GM23338 (cell line): ENCODE results near the gene RAD51B. TPM values are rescaled to one million over a fixed set of nuclear protein-coding genes. Genes with fewer than 3 reads are reported as not detected.

ENCODE experiments used
- ATAC-seq: fragments of 200-7000 bp; cut with Tn5 transposase; 3 replicates; pipeline ENCODE4 v1.9.1; 2020
- DNase-seq: peaks from one replicate; pipeline ENCODE4 v3.0.0-alpha.2; 2015; ENCODE audit warnings: low spot score
- H2AFZ ChIP-seq: fragments of 200-600 bp; sonication (generic); 2 replicates; pipeline ENCODE4 v1.8.0; 2016; ENCODE audit warnings: antibody characterized with exemption, mild to moderate bottlenecking, moderate library complexity
- H3F3A ChIP-seq: fragments of 200-600 bp; sonication (generic); replicated peaks from 2 replicates; pipeline ENCODE4 v1.8.0; 2017; ENCODE audit warnings: antibody characterized with exemption, mixed run types, low read depth
- H3K27ac ChIP-seq: fragments of 200-600 bp; sonication (generic); 2 replicates; pipeline ENCODE4 v1.6.1; 2016; ENCODE audit warnings: low read depth
- H3K27me3 ChIP-seq: fragments of 200-600 bp; sonication (generic); 2 replicates; pipeline ENCODE4 v1.8.0; 2016; ENCODE audit warnings: mild to moderate bottlenecking, mixed run types, moderate library complexity; ENCODE audit not compliant: insufficient read depth
- H3K36me3 ChIP-seq: fragments of 200-600 bp; sonication (generic); 2 replicates; pipeline ENCODE4 v1.8.0; 2016; ENCODE audit warnings: mild to moderate bottlenecking; ENCODE audit not compliant: insufficient read depth
- H3K4me1 ChIP-seq: fragments of 200-600 bp; sonication (generic); 2 replicates; pipeline ENCODE4 v1.8.0; 2016; ENCODE audit warnings: mild to moderate bottlenecking, moderate library complexity; ENCODE audit not compliant: insufficient read depth
- H3K4me2 ChIP-seq: fragments of 200-600 bp; sonication (generic); 2 replicates; pipeline ENCODE4 v1.7.1; 2017; ENCODE audit warnings: mixed run types
- H3K4me3 ChIP-seq: fragments of 200-600 bp; sonication (generic); 2 replicates; pipeline ENCODE4 v1.6.1; 2016; ENCODE audit warnings: mixed run types
- H3K79me2 ChIP-seq: fragments of 200-600 bp; sonication (generic); replicated peaks from 2 replicates; pipeline ENCODE4 v1.8.0; 2017; ENCODE audit warnings: mild to moderate bottlenecking; ENCODE audit not compliant: insufficient read depth
- H3K9me2 ChIP-seq: fragments of 200-600 bp; sonication (generic); 2 replicates; pipeline ENCODE4 v1.8.0; 2017; ENCODE audit not compliant: insufficient read depth
- H4K20me1 ChIP-seq: fragments of 200-600 bp; sonication (generic); replicated peaks from 2 replicates; pipeline ENCODE4 v1.8.0; 2017; ENCODE audit warnings: mild to moderate bottlenecking; ENCODE audit not compliant: insufficient read depth
- H3K27ac Mint-ChIP-seq: 2 replicates; pipeline ENCODE4 v1.8.0; 2020; ENCODE audit warnings: inconsistent platforms, mild to moderate bottlenecking, moderate library complexity, mixed read lengths
- H3K27me3 Mint-ChIP-seq: 3 replicates; pipeline ENCODE4 v1.8.0; 2022; ENCODE audit warnings: low read depth, mild to moderate bottlenecking, moderate library complexity, mixed read lengths, inconsistent platforms; ENCODE audit not compliant: insufficient read depth, poor library complexity
- H3K36me3 Mint-ChIP-seq: 3 replicates; pipeline ENCODE4 v1.8.0; 2021; ENCODE audit warnings: low read depth, mild to moderate bottlenecking, inconsistent platforms, moderate library complexity, mixed read lengths
- H3K4me1 Mint-ChIP-seq: 3 replicates; pipeline ENCODE4 v1.8.0; 2020; ENCODE audit warnings: mild to moderate bottlenecking, inconsistent platforms, mixed read lengths
- H3K4me3 Mint-ChIP-seq: 3 replicates; pipeline ENCODE4 v1.8.0; 2021; ENCODE audit warnings: moderate library complexity, mild to moderate bottlenecking, inconsistent platforms, mixed read lengths
- H3K9me3 Mint-ChIP-seq: 3 replicates; pipeline ENCODE4 v1.8.0; 2020; ENCODE audit warnings: moderate library complexity, mild to moderate bottlenecking, inconsistent platforms, mixed read lengths
- ETS1 ChIP-seq: IDR thresholded peaks from 2 replicates; pipeline ENCODE4 v1.6.1; 2016; ENCODE audit warnings: antibody characterized with exemption
- EZH2phosphoT487 ChIP-seq: fragments of 200-600 bp; sonication (generic); IDR thresholded peaks from one replicate; pipeline ENCODE4 v1.8.1; 2018; ENCODE audit warnings: antibody characterized with exemption; ENCODE audit not compliant: unreplicated experiment
- JUNB ChIP-seq: IDR thresholded peaks from one replicate; pipeline ENCODE4 v1.6.1; 2016; ENCODE audit warnings: antibody characterized with exemption; ENCODE audit not compliant: unreplicated experiment
- ZNF331 ChIP-seq: fragments of 250-450 bp; sonication (Bioruptor Pico); IDR thresholded peaks from 2 replicates; pipeline ENCODE4 v1.5.0; 2020; ENCODE audit warnings: low read depth, mild to moderate bottlenecking, moderate library complexity
- ZNF462 ChIP-seq: fragments of 250-450 bp; sonication (Bioruptor Pico); IDR thresholded peaks from 2 replicates; pipeline ENCODE4 v1.5.0; 2020; ENCODE audit warnings: mild to moderate bottlenecking, moderate library complexity
- polyA plus RNA-seq: library from polyadenylated mRNA; unstranded; fragments of >200 nt; fragmentation: Nextera tagmentation; extraction: Ambion mirVana; gene quantifications from 2 replicates; pipeline ENCODE4 v1.2.1, GENCODE V29; 2016
- total RNA-seq: library from RNA; depleted of rRNA; stranded (reverse); fragments of >200 nt; shearing (Covaris generic); gene quantifications from 2 replicates; pipeline ENCODE4 v1.2.3, GENCODE V29; 2014

Gene RAD51B
- total and polyA plus RNA-seq, 2 experiments from 2014 or later: 15.7 to 29.1 TPM

DNA sequence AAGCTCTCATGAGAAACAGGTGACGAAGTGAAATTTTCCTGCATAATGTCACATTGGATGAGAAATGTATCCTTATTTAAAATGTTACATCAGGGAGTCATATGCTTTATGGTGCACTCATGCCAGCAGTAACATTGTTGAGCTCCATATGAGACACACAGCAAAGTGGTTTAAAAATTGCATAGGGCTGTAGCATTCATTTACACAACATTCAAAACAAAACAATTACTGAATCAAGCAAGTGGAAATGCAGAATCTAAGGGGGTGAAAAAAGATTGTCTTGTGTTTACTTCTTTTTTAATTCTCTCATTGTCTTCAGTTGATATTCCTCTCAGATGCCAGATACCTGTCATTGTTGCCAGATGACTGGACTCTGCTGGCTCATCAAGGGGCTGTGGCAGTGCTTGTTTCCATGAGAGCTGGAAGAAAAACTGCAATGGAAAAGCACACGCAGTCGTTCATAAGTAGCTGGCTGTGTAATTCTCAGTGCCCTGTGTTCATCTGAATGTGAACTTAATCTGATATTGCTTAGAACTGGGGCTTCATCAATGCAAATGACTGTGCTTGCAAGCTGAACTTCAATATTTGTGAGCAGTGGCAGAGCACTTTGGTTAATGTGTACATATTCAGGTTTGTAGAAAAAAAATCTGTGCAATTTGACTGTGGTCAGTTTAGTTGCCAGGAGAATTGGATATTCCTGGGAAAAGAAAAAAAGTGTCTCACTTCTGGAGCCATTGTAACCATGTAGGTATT is 305.6 kb downstream of the RAD51B start:
- no peak overlapping the region for H3K4me3 ChIP-seq
- no peak for DNase-seq
- no peak for TF ChIP-seq ZNF462
- TF ChIP-seq ZNF331 (CRISPR knock-in tag): no peak
- no peak for TF ChIP-seq JUNB
- TF ChIP-seq ETS1: no peak
- no peak for TF ChIP-seq EZH2phosphoT487
- H3K36me3 Mint-ChIP-seq: no peaks in the 10 kb centered on the region
- no peaks in the 10 kb centered on the region for H3K36me3 ChIP-seq
- H3K9me3 Mint-ChIP-seq: peaks cover 6% of the 10 kb centered on the region; the same call in 2 of the 3 replicates
- no peaks in the 10 kb centered on the region for H3K9me2 ChIP-seq
- no peaks in the 10 kb centered on the region for H4K20me1 ChIP-seq
- peaks cover 20% of the 10 kb centered on the region; the same call in 2 of the 3 replicates for H3K4me1 Mint-ChIP-seq
- H2AFZ ChIP-seq: no peak overlapping the region
- no peak for ATAC-seq
- H3F3A ChIP-seq: no peaks in the 10 kb centered on the region
- H3K4me3 Mint-ChIP-seq: no peak overlapping the region
- H3K27me3 Mint-ChIP-seq: no peaks in the 10 kb centered on the region
- H3K4me2 ChIP-seq: no peak overlapping the region
- H3K27ac Mint-ChIP-seq: no peak overlapping the region; the same call in 1 of the 2 replicates
- no peaks in the 10 kb centered on the region for H3K27me3 ChIP-seq
- no peak overlapping the region for H3K27ac ChIP-seq
- no peaks in the 10 kb centered on the region for H3K79me2 ChIP-seq
- H3K4me1 ChIP-seq: peaks cover 12% of the 10 kb centered on the region; the same call in 1 of the 2 replicates
